Left hindlimb (tissue), 1 donor: Measurements from ENCODE around the gene USB1.
"Not testable (repeated sequence)": the region's sequence is repeated elsewhere in the genome, so short reads cannot be mapped to it uniquely, and the experiment has no call there.

Experiments
- DNase-seq: peaks from one replicate; pipeline ENCODE4 v3.0.0-alpha.2; 2018

Gene USB1

GRCh38 chr16:57995721-57996405, 5.3 kb upstream of the USB1 start:
- no peak for DNase-seq

- no peak for DNase-seq
Measured at GRCh38 chr16:57996406-57997175, 4.6 kb upstream of the USB1 start.

- DNase-seq = no peak
Measured at GRCh38 chr16:57997176-57997527, 4.1 kb upstream of the USB1 start.

GRCh38 chr16:57997528-57998265, 3.5 kb upstream of the USB1 start:
- DNase-seq = no peak

GRCh38 chr16:57998486-57998885, 2.7 kb upstream of the USB1 start:
- DNase-seq = no peak

GRCh38 chr16:57998992-57999365, 2.2 kb upstream of the USB1 start:
- no peak for DNase-seq

- DNase-seq = no peak
Measured at GRCh38 chr16:57999366-57999970, 1.7 kb upstream of the USB1 start.

GRCh38 chr16:57999971-58000705, 1.1 kb upstream of the USB1 start, which contains the start of gene ZNF319:
ZNF319 (minus strand) TSS chr16:58000672; CDS start chr16:57998265, 2,407 bp downstream.
- DNase-seq = no peak

GRCh38 chr16:58001781-58002415, 691 bp downstream of the USB1 start:
- no peak for DNase-seq

GRCh38 chr16:58002416-58002800, 1.2 kb downstream of the USB1 start:
- DNase-seq = no peak

GRCh38 chr16:58002936-58003335, 1.7 kb downstream of the USB1 start:
- no peak for DNase-seq

- DNase-seq = not testable (repeated sequence)
Measured at GRCh38 chr16:58004736-58005135, 3.5 kb downstream of the USB1 start.

- DNase-seq = no peak
Measured at GRCh38 chr16:58009856-58010416, 8.7 kb downstream of the USB1 start.

- DNase-seq = no peak
Measured at GRCh38 chr16:58010886-58011285, 9.7 kb downstream of the USB1 start.

GRCh38 chr16:58011652-58012051, 10.4 kb downstream of the USB1 start:
- no peak for DNase-seq

GRCh38 chr16:58012481-58012880, 11.3 kb downstream of the USB1 start:
- DNase-seq = peak; percentile 24

- DNase-seq = peak; percentile 3
Measured at GRCh38 chr16:58013201-58013956, 12.2 kb downstream of the USB1 start.

GRCh38 chr16:58016840-58017446, 15.7 kb downstream of the USB1 start:
- peak; percentile 30 for DNase-seq

- DNase-seq = peak; percentile 15
Measured at GRCh38 chr16:58018803-58019202, 17.6 kb downstream of the USB1 start.

GRCh38 chr16:58019866-58020538, 18.8 kb downstream of the USB1 start:
- DNase-seq = peak; percentile 17
